ENCODE data around the gene ASCC2.
"Not testable (repeated sequence)": the region's sequence is repeated elsewhere in the genome, so short reads cannot be mapped to it uniquely, and the experiment has no call there.

Gene ASCC2

GRCh38 chr22:29757096-29757495, 81.0 kb downstream of the ASCC2 start:
- in situ Hi-C loops (cut with MboI; ENCODE audit: low sequenced_read_pairs, unreplicated experiment) = no loop called here
- DNase-seq (ENCODE audit: low spot score) = no peak
- TF ChIP-seq CTCF (IDR thresholded peaks at IDR 0.05; ENCODE audit: borderline replicate concordance, control extremely low read depth, extremely low read depth, insufficient read depth, missing control alignments) = no peak

- no peak for DNase-seq (ENCODE audit: low spot score)
- in situ Hi-C loops (cut with MboI; ENCODE audit: low sequenced_read_pairs, unreplicated experiment) = no loop called here
- TF ChIP-seq CTCF (IDR thresholded peaks at IDR 0.05; ENCODE audit: borderline replicate concordance, control extremely low read depth, extremely low read depth, insufficient read depth, missing control alignments) = no peak
Observed at GRCh38 chr22:29756341-29756740, 81.7 kb downstream of the ASCC2 start.

GRCh38 chr22:29755889-29756288, 82.2 kb downstream of the ASCC2 start:
- in situ Hi-C loops (cut with MboI; ENCODE audit: low sequenced_read_pairs, unreplicated experiment) = no loop called here
- DNase-seq (ENCODE audit: low spot score) = no peak
- TF ChIP-seq CTCF (IDR thresholded peaks at IDR 0.05; ENCODE audit: borderline replicate concordance, control extremely low read depth, extremely low read depth, insufficient read depth, missing control alignments) = no peak

GRCh38 chr22:29754658-29755395, 83.2 kb downstream of the ASCC2 start:
- in situ Hi-C loops (cut with MboI; ENCODE audit: low sequenced_read_pairs, unreplicated experiment); DNase-seq (ENCODE audit: low spot score): not testable (repeated sequence)

GRCh38 chr22:29753808-29754657, 84.0 kb downstream of the ASCC2 start:
- DNase-seq (ENCODE audit: low spot score) = no peak
- in situ Hi-C loops (cut with MboI; ENCODE audit: low sequenced_read_pairs, unreplicated experiment) = no loop called here
- no peak for TF ChIP-seq CTCF (IDR thresholded peaks at IDR 0.05; ENCODE audit: borderline replicate concordance, control extremely low read depth, extremely low read depth, insufficient read depth, missing control alignments)

- in situ Hi-C loops (cut with MboI; ENCODE audit: low sequenced_read_pairs, unreplicated experiment) = no loop called here
- TF ChIP-seq CTCF (IDR thresholded peaks at IDR 0.05; ENCODE audit: borderline replicate concordance, control extremely low read depth, extremely low read depth, insufficient read depth, missing control alignments) = no peak
- no peak for DNase-seq (ENCODE audit: low spot score)
Observed at GRCh38 chr22:29751669-29752068, 86.4 kb downstream of the ASCC2 start.
